ENCODE data around the gene SPARCL1.
"Not testable (repeated sequence)": the region's sequence is repeated elsewhere in the genome, so short reads cannot be mapped to it uniquely, and the experiment has no call there.

Gene SPARCL1

DNA sequence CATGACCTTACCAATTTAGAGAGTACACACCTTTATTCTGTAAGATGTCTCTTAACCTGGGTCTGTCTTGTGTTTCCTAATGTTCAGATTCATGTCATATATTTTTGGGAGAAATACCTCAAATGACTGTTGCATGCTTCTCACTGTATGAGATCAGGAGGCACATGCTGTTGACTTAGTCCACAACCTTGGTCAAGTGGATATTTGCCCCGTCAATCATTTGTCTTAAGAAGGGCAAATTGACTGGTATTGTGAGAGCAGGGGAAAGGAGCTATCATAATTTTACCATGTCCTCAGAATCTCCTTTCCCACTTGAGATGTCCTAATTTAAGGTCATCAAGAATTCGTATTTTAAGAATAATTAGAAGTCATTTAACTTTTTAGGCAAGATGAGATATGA is 95.8 kb downstream of the SPARCL1 start:
- no peak for DNase-seq

DNA sequence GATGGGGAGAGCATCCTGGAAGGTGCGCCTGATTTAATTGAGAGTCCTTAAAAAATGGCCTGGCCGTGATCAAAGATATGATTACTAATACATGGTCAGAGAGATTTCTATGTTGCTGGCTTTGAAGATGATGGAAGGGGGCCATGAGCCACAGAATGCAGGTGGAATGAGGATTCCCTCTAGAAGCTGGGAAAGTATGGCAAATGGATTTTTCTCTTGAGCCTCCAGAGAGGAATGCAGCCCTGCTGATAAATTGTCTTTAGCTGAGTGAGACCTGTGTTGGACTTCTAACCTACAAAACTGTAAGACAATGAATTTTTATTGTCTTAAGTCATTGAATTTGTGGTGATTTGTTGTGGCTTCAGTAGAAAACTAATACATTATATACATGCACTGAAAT is 99.1 kb downstream of the SPARCL1 start:
- DNase-seq: no peak

DNA sequence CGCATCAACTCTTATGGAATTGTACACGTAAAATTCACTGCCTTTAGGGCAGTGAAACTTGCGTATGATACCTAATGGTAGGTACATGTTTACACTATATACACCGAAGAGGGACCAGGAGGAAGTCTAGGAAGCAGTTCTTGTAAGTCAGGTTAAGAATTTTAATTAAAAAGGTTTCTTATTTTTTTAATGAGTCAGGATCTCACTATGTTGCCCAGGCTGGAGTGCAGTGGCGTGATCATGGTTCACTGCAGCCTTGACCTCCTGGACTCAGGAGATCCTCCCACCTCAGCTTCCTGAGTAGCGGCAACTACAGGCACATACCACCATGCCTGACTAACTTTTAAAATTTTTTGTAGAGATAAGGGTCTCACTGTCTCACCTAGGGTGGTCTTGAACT is 100.2 kb downstream of the SPARCL1 start:
- DNase-seq: no peak

DNA sequence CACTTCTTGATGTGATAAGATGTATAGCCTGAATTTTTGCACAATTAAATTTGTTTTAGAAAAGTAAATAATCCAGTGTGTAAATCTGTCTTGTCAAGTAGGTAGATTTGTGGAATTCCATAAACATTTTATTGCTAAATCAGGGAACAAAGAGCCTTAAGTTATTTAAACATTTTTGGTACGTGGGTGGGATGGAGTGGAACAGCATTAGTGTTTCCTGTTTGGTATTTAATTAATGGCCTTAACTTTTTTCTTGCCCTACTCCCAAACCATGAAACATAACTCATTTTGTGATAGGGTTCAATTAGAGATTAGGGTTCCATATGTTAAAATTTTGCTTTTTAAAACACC is 101.7 kb downstream of the SPARCL1 start:
- DNase-seq: no peak

DNA sequence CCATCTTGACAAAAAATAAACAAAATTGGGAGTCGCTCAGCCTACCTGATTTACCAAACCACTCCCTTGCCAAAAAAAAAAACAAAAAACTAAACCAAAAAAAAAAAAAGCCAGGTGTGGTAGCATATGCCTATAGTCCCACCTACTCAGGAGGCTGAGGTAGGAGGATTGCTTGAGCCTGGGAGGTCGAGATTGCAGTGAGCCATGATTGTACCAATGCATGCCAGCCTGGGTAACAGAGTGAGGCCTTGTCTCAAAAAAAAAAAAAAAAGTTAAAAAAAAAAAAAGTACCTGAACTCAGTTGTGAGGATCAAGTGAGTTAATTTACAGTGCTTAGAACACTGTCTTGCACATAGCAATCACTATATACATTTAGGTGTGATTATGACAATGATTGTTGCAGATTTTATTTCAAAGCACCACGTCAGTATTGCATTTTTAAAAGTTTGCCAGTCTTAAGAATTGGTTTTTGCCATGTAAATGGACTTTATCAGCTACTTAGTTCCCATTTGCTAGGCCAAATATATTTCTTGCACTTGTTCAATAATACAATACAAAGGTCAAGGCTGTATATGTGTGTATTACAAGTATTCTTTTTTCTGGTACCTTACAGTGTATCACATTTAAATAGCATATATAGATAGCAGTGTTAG is 102.2 kb downstream of the SPARCL1 start:
- DNase-seq: no peak

DNA sequence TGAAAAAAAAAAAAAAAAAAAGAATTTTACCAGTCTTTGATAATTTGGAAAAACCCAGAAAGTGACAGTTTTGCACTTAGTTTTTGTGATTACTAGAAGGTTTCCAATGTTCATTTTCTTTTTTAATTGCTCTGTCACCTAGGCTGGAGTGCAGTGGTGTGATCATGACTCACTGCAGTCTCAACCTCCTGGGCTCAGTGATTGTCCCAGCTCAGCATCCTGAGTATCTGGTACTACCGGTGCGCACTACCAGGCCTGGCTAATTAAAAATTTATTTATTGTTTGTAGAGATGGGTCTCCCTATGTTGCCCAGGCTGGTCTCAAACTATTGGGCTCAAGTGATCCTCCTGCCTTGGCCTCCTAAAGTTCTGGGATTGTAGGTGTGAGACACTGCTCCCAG is 103.5 kb downstream of the SPARCL1 start:
- DNase-seq: no peak

DNA sequence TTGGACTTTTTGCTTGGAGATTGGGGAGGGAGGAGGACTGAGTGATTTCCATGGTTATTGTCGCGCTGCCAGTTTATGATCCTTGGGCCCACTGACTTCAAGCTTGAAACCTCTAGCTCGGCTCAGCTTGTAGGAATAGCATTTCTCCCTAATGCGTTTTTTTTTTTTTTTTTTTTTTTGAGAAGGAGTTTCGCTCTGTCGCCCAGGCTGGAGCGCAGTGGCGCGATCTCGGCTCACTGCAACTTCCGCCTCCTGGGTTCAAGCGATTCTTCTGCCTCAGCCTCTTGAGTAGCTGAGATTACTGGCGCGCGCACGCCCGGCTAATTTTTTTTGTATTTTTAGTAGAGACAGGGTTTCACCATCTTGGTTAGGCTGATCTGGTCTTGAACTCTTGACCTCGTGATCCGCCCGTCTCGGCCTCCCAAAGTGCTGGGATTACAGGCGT is 105.1 kb downstream of the SPARCL1 start:
- not testable (repeated sequence) for DNase-seq

Measured in T-helper 2 cell (primary cell).